PC-3 (cell line): Measurements from ENCODE around the gene MAP1LC3B2.

Source experiments
- EZH2 ChIP-seq: fragments of 300-600 bp; sonication (generic); IDR thresholded peaks from one replicate; pipeline ENCODE4 v1.6.1; 2017; ENCODE audit warnings: antibody characterized with exemption, mild to moderate bottlenecking, low read length; ENCODE audit not compliant: unreplicated experiment
- EZH2phosphoT487 ChIP-seq: fragments of 300-600 bp; sonication (generic); IDR thresholded peaks from 2 replicates; pipeline ENCODE4 v1.6.1; 2018; ENCODE audit warnings: mild to moderate bottlenecking, antibody characterized with exemption, low read length, borderline replicate concordance
- TF ChIP-seq, protein P1 (sequence below): fragments of 300-600 bp; sonication (generic); conservative IDR thresholded peaks from 2 replicates; pipeline ENCODE4 v1.5.1; 2017; ENCODE audit warnings: antibody characterized with exemption, low read depth, mild to moderate bottlenecking, low read length

DNA sequence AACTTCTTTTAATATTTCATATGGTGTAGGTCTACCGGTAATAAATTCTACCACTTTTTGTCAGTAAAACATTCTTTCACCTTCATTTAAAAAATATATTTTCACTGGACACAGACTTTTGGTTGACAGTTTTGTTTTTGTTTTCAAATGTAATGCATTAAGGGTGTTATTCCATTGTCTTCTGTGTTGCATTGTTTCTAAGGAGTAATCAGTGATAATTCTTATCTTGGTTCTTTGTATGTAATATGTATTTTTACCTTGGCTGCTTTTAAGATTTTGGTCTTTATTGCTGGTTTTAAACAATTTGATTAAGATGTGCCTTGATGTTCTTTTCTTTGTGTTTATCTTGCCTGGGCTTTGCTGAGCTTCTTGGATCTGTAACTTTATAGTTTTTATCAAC is 4.1 kb downstream of the MAP1LC3B2 start:
- TF ChIP-seq, protein P1, sequence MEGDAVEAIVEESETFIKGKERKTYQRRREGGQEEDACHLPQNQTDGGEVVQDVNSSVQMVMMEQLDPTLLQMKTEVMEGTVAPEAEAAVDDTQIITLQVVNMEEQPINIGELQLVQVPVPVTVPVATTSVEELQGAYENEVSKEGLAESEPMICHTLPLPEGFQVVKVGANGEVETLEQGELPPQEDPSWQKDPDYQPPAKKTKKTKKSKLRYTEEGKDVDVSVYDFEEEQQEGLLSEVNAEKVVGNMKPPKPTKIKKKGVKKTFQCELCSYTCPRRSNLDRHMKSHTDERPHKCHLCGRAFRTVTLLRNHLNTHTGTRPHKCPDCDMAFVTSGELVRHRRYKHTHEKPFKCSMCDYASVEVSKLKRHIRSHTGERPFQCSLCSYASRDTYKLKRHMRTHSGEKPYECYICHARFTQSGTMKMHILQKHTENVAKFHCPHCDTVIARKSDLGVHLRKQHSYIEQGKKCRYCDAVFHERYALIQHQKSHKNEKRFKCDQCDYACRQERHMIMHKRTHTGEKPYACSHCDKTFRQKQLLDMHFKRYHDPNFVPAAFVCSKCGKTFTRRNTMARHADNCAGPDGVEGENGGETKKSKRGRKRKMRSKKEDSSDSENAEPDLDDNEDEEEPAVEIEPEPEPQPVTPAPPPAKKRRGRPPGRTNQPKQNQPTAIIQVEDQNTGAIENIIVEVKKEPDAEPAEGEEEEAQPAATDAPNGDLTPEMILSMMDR: no peak
- TF ChIP-seq EZH2phosphoT487 (no peak), EZH2 (no peak)
